T-cell (primary cell): Measurements from ENCODE around the gene UBL4A. TPM values are rescaled to one million over a fixed set of nuclear protein-coding genes. Genes with fewer than 3 reads are reported as not detected.
"Not testable (repeated sequence)": the region's sequence is repeated elsewhere in the genome, so short reads cannot be mapped to it uniquely, and the experiment has no call there.

Experiments
- ATAC-seq, 4 experiments: fragments of 200-7000 bp in 3 of 4; fragments of 150-1000 bp in 1 of 4; cut with Tn5 transposase; replicated peaks in 1 of 4; 1 replicate in 3 of 4; 2 replicates in 1 of 4; pipeline ENCODE4 v1.10.0; 2021; ENCODE audit warnings: moderate library complexity in 3 of 4, mild to moderate bottlenecking in 2 of 4, moderate number of reproducible peaks in 1 of 4
- CTCF ChIA-PET, 2 donors: fragments of 300-600 bp; sonication (Branson Sonifier 250); formaldehyde crosslinking; loops; one replicate each; lab custom pipeline; 2022; ENCODE audit warnings: antibody characterized with exemption in 2 of 2; lab: Charles Lee
- POLR2A ChIA-PET, 2 donors: fragments of 300-600 bp; sonication (Branson Sonifier 250); formaldehyde crosslinking; loops; one replicate each; lab custom pipeline; 2022; ENCODE audit warnings: antibody characterized with exemption in 2 of 2; lab: Charles Lee
- DNase-seq, 35 experiments: peaks; one replicate each; pipeline versions ENCODE4 v3.0.0 to v3.0.0-alpha.2; 2013 to 2023
- H3K27ac ChIP-seq: one replicate; pipeline ENCODE4 v1.5.1; 2013; ENCODE audit warnings: low read length
- H3K27me3 ChIP-seq, 2 experiments: replicated peaks in 1 of 2; 1 replicate in 1 of 2; 2 replicates in 1 of 2; pipeline versions ENCODE4 v1.6.1 to v1.7.0; 2013; ENCODE audit warnings: low read length in 1 of 2, mixed read lengths in 1 of 2; ENCODE audit not compliant: control insufficient read depth in 2 of 2, insufficient read depth in 2 of 2; ENCODE audit errors: extremely low read depth in 1 of 2
- H3K36me3 ChIP-seq, 2 donors: 1 replicate in 1 of 2; 2 replicates in 1 of 2; pipeline versions ENCODE4 v1.6.1 to v1.7.0; 2013; ENCODE audit warnings: low read length in 1 of 2; ENCODE audit not compliant: control insufficient read depth in 2 of 2, insufficient read depth in 1 of 2; ENCODE audit errors: extremely low read depth in 1 of 2
- H3K4me1 ChIP-seq, 2 experiments: 1 replicate in 1 of 2; 2 replicates in 1 of 2; pipeline versions ENCODE4 v1.6.1 to v1.7.0; 2013; ENCODE audit warnings: low read length in 2 of 2, mixed read lengths in 1 of 2; ENCODE audit not compliant: insufficient read depth in 2 of 2, control insufficient read depth in 1 of 2; ENCODE audit errors: extremely low read depth in 1 of 2
- H3K4me3 ChIP-seq, 2 donors: 1 replicate in 1 of 2; 2 replicates in 1 of 2; pipeline versions ENCODE4 v1.5.1 to v1.7.0; 2013; ENCODE audit warnings: mild to moderate bottlenecking in 2 of 2, low read length in 1 of 2, moderate library complexity in 1 of 2; ENCODE audit not compliant: control insufficient read depth in 1 of 2; ENCODE audit errors: extremely low read depth in 1 of 2
- H3K9me3 ChIP-seq: 2 replicates; pipeline ENCODE4 v1.7.0; 2013
- H3K27ac Mint-ChIP-seq, 2 donors: one replicate each; pipeline ENCODE4 v1.8.0; 2020 to 2021; ENCODE audit warnings: mild to moderate bottlenecking in 2 of 2, mixed read lengths in 2 of 2
- H3K27me3 Mint-ChIP-seq, 2 donors: one replicate each; pipeline ENCODE4 v1.8.0; 2021 to 2022; ENCODE audit warnings: mixed read lengths in 2 of 2
- H3K36me3 Mint-ChIP-seq: one replicate; pipeline ENCODE4 v1.8.0; 2021; ENCODE audit warnings: mixed read lengths
- H3K4me1 Mint-ChIP-seq, 3 donors: one replicate each; pipeline ENCODE4 v1.8.0; 2020 to 2022; ENCODE audit warnings: mixed read lengths in 3 of 3, mild to moderate bottlenecking in 1 of 3
- H3K4me3 Mint-ChIP-seq, 3 donors: one replicate each; pipeline ENCODE4 v1.8.0; 2020 to 2022; ENCODE audit warnings: mild to moderate bottlenecking in 3 of 3, mixed read lengths in 3 of 3, moderate library complexity in 3 of 3
- H3K9me3 Mint-ChIP-seq, 3 donors: one replicate each; pipeline ENCODE4 v1.8.0; 2020 to 2022; ENCODE audit warnings: mixed read lengths in 3 of 3
- WGBS: methylation state at CpG from one replicate; pipeline ENCODE4 v1.1.5; 2013; ENCODE audit warnings: missing lambda C conversion rate; ENCODE audit not compliant: insufficient coverage; 5-methylcytosine and 5-hydroxymethylcytosine counted together
- total RNA-seq, 35 experiments: library from RNA in 6 of 35; stranded (reverse) in 6 of 35; fragments of 120-200 nt in 1 of 35; gene quantifications; one replicate each; pipeline versions ENCODE4 v1.2.1 to v1.2.4 and lab custom pipeline; 2013 to 2026

UBL4A gene
- total RNA-seq, 5 donors from 2014 or later (not counting 1 experiment from before 2014, with no cell fraction given) = 13.1 to 44.1 (median 39.6) TPM

DNA sequence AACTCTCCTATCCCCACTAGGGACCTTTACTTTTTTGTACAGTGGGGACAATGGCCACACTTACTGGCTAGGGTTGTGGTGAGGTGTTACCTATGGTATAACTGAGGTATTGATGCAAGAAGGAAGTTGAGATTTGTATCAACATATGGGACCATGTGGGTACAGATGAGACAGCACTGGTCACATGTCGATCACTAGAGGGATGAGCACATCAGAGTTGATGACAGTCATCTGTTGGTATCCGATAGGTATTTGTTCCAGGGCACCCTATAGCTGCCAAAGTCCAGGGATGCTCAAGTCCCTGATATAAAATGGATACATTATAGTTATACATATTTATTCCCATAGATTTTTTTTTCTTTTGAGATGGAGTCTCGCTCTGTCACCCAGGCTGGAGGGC lies 16.6 kb upstream of the UBL4A start:
- CTCF ChIA-PET = no interaction called here
- POLR2A ChIA-PET = interaction anchor here in 1 of 2 donors (0.7 kb wide), 1 partner anchor 53 kb away, joined by 7 read pairs; no protein-coding TSS in a partner anchor
- ATAC-seq (no peak), DNase-seq (no peak)
- no peak overlapping the region for H3K27ac Mint-ChIP-seq
- WGBS = no CpG with 5 or more reads among the region's 3 CpGs
- Histone ChIP-seq H3K27ac (no peak overlapping the region), H3K27me3 (no peaks in the 10 kb centered on the region), H3K36me3 (peaks cover 0 to 17% of the 10 kb centered on the region in 2 donors), H3K4me1 (no peaks in the 10 kb centered on the region), H3K4me3 (no peak overlapping the region), H3K9me3 (no peaks in the 10 kb centered on the region)
- no peak overlapping the region for H3K4me3 Mint-ChIP-seq
- H3K27me3 Mint-ChIP-seq = no peaks in the 10 kb centered on the region
- H3K4me1 Mint-ChIP-seq = no peaks in the 10 kb centered on the region
- H3K9me3 Mint-ChIP-seq = no peaks in the 10 kb centered on the region
- H3K36me3 Mint-ChIP-seq = peaks cover 3% of the 10 kb centered on the region

GRCh38 chrX:154502098-154502497 lies 15.7 kb upstream of the UBL4A start:
- POLR2A ChIA-PET = interaction anchor here in 1 of 2 donors (0.7 kb wide), 1 partner anchor 52 kb away, joined by 7 read pairs; no protein-coding TSS in a partner anchor
- ATAC-seq (no peak), DNase-seq (no peak)
- Mint-ChIP-seq H3K36me3 (peaks cover 3% of the 10 kb centered on the region), H3K9me3 (no peaks in the 10 kb centered on the region), H3K4me3 (no peak overlapping the region), H3K4me1 (no peaks in the 10 kb centered on the region), H3K27ac (no peak overlapping the region), H3K27me3 (no peaks in the 10 kb centered on the region)
- Histone ChIP-seq H3K36me3 (peaks cover 0 to 14% of the 10 kb centered on the region in 2 donors), H3K9me3 (no peaks in the 10 kb centered on the region), H3K4me3 (no peak overlapping the region), H3K27me3 (no peaks in the 10 kb centered on the region), H3K4me1 (no peaks in the 10 kb centered on the region), H3K27ac (no peak overlapping the region)
- WGBS = 98% methylated on average over 6 of the region's 8 CpGs
- CTCF ChIA-PET = interaction anchor here in 1 of 2 donors (0.6 kb wide), 1 partner anchor 35 kb away, joined by 3 read pairs; no protein-coding TSS in a partner anchor

GRCh38 chrX:154501423-154501822 lies 15.0 kb upstream of the UBL4A start:
- not testable (repeated sequence) for H3K4me3 ChIP-seq, DNase-seq

GRCh38 chrX:154496591-154497137 lies 10.2 kb upstream of the UBL4A start:
- H3K9me3 ChIP-seq, H3K27ac Mint-ChIP-seq, H3K27me3 Mint-ChIP-seq, H3K4me1 Mint-ChIP-seq, CTCF ChIA-PET, H3K36me3 ChIP-seq, H3K9me3 Mint-ChIP-seq, H3K36me3 Mint-ChIP-seq, DNase-seq, H3K27ac ChIP-seq, H3K4me1 ChIP-seq, H3K4me3 Mint-ChIP-seq, H3K27me3 ChIP-seq, ATAC-seq, H3K4me3 ChIP-seq: not testable (repeated sequence)
- POLR2A ChIA-PET = interaction anchor here in 1 of 2 donors (0.7 kb wide), 1 partner anchor 243 kb away, joined by 8 read pairs; no protein-coding TSS in a partner anchor
- WGBS = no CpG with 5 or more reads among the region's 4 CpGs

More at GRCh38 chrX:154501423-154501822, 15.0 kb upstream of the UBL4A start:
- ATAC-seq, H3K4me3 Mint-ChIP-seq, H3K9me3 ChIP-seq, H3K27me3 ChIP-seq, H3K4me1 ChIP-seq, H3K27ac ChIP-seq, H3K4me1 Mint-ChIP-seq, POLR2A ChIA-PET, H3K27ac Mint-ChIP-seq, H3K9me3 Mint-ChIP-seq, H3K27me3 Mint-ChIP-seq, H3K36me3 Mint-ChIP-seq: not testable (repeated sequence)
- peaks cover 0 to 11% of the 10 kb centered on the region in 2 donors for H3K36me3 ChIP-seq
- no CpG with 5 or more reads among the region's 7 CpGs for whole genome bisulfite sequencing
- CTCF ChIA-PET = interaction anchor here in 1 of 2 donors (0.6 kb wide), 1 partner anchor 35 kb away, joined by 3 read pairs; no protein-coding TSS in a partner anchor

GRCh38 chrX:154495472-154495922 lies 9.1 kb upstream of the UBL4A start:
- DNase-seq (no peak), ATAC-seq (no peak)
- Mint-ChIP-seq H3K9me3 (no peaks in the 10 kb centered on the region), H3K36me3 (no peaks in the 10 kb centered on the region), H3K4me1 (peaks cover 0 to 1% (median 0%) of the 10 kb centered on the region in 3 donors), H3K27ac (no peak overlapping the region), H3K27me3 (no peaks in the 10 kb centered on the region), H3K4me3 (no peak overlapping the region)
- no peaks in the 10 kb centered on the region for H3K27me3 ChIP-seq
- CTCF ChIA-PET = interaction anchor here in 1 of 2 donors (0.5 kb wide), 1 partner anchor 795 kb away, joined by 3 read pairs; no protein-coding TSS in a partner anchor
- peaks cover 0 to 7% of the 10 kb centered on the region in 2 experiments for H3K4me1 ChIP-seq
- no CpG with 5 or more reads among the region's 6 CpGs for WGBS
- POLR2A ChIA-PET = interaction anchor here in 1 of 2 donors (0.7 kb wide), 2 partner anchors 22 to 405 kb away, joined by 3 to 5 read pairs; no protein-coding TSS in a partner anchor
- H3K9me3 ChIP-seq = no peaks in the 10 kb centered on the region
- H3K4me3 ChIP-seq = no peak overlapping the region
- H3K36me3 ChIP-seq = no peaks in the 10 kb centered on the region
- no peak overlapping the region for H3K27ac ChIP-seq

DNA sequence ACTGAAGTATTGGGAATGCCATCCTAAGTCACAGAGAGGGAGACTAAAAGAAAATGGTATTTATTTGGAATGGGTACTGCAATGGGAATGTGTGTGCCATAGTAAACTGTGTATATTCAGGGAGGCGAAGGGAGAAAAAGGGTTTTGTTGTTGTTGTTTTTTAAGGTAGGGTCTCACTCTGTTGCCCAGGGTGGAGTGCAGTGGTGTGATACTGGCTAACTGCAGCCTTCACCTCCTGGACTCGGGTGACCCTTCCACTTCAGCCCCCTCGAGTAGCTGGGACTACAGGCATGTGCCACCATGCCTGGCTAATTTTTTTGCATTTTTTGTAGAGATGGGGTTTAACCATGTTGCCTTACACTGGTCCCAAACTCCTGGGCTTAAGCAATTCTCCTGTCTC lies 8.3 kb upstream of the UBL4A start:
- H3K9me3 Mint-ChIP-seq = no peaks in the 10 kb centered on the region
- POLR2A ChIA-PET = interaction anchor here in 1 of 2 donors (0.7 kb wide), 1 partner anchor 21 kb away, joined by 3 read pairs; no protein-coding TSS in a partner anchor

More for the DNA sequence above, 8.3 kb upstream of the UBL4A start:
- Mint-ChIP-seq H3K4me3 (no peak overlapping the region), H3K27me3 (no peaks in the 10 kb centered on the region), H3K36me3 (no peaks in the 10 kb centered on the region), H3K4me1 (peaks cover 1 to 3% (median 2%) of the 10 kb centered on the region in 3 donors), H3K27ac (no peak overlapping the region)
- Histone ChIP-seq H3K4me1 (peaks cover 0 to 9% of the 10 kb centered on the region in 2 experiments), H3K36me3 (no peaks in the 10 kb centered on the region), H3K4me3 (no peak overlapping the region), H3K27ac (no peak overlapping the region), H3K27me3 (no peaks in the 10 kb centered on the region), H3K9me3 (no peaks in the 10 kb centered on the region)
- CTCF ChIA-PET = interaction anchor here in 1 of 2 donors (0.5 kb wide), 1 partner anchor 795 kb away, joined by 3 read pairs; no protein-coding TSS in a partner anchor
- DNase-seq (no peak), ATAC-seq (no peak)
- no CpG with 5 or more reads among the region's 3 CpGs for WGBS
